ENCODE measurements around the gene ORAI1.
A peak's percentile ranks its signal among the peaks of the same experiment; 100 is the strongest.
"Not testable (repeated sequence)": the region's sequence is repeated elsewhere in the genome, so short reads cannot be mapped to it uniquely, and the experiment has no call there.

Gene ORAI1

DNA sequence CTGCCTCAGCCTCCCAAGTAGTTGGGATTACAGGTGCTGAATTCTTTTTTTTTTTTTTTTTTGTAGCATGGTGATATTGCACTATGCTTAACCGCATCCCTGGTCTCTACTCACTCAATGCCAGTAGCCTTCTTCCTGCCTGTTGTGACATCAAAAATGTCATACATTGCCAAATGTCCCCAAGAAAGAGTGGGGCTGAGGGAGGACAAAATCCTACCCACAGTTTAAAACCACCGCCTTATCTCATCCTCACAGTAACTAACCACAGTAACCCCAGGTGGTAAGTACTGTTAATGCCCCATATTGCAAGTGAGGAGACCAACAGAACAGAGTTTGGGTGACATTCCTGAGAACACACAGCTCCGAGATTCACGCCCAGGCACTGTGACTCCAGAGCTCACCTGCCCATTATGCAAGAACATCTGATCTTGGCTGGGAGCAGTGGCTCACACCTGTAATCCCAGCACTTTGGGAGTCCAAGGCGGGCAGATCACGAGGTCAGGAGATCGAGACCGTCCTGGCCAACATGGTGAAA, 23.6 kb downstream of the ORAI1 start:
- DNase-seq = no peak

DNA sequence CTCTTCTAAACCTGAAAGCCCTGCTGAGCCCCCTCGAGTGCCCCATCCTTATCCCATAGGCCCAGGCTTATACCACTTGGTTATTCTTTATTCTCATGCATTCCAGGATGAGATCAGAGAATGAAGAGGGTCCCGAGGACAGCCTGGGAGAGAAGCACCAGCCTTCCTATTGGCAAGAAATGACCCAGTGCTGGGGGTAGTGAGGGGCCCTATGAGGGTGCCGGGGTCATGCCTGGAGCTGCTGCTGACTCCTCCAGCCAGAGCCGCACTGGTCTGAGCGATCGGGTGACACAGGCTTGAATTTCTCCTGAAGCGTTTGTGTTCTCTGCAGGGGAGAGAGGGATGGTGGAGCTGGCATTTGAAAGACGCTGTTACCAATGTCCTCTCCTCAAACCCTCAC, 25.0 kb downstream of the ORAI1 start:
- DNase-seq = no peak

DNA sequence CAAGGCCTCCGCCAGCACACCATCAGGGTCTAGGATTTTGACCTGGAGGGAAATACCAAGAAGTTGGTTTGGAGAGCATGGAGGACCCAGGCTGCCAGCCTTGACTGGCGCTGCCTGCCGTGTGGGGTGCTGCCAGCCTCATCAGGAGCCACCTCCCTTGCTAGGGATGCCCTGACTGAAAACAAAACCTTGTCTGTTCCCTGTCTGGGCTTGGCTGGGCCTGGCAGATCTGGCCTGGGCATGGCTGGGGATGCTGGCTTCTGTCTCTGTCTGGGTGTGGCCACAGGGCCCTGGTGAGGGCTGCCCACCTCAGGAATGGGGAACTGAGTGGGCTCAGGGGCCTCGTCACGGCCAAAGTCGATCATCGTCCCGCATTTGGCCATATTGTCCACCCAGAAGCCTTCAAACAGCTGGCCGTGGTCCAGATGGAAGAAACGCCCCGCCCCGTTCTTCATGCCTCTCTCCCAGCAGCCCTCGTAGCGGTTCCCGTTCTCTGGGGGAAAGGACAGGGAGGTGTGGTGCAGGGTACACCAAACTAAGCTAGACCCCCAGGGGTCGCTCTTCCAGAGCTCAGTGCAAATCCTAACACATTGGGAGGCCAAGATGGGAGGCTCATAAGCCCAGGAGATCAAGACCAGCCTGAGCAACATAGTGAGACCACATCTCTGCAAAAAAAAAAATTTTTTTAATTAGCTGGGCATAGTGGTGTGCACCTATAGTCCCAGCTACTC, 26.6 kb downstream of the ORAI1 start:
- no peak for DNase-seq

GRCh38 chr12:121653999-121654398, 27.7 kb downstream of the ORAI1 start:
- DNase-seq = no peak

DNA sequence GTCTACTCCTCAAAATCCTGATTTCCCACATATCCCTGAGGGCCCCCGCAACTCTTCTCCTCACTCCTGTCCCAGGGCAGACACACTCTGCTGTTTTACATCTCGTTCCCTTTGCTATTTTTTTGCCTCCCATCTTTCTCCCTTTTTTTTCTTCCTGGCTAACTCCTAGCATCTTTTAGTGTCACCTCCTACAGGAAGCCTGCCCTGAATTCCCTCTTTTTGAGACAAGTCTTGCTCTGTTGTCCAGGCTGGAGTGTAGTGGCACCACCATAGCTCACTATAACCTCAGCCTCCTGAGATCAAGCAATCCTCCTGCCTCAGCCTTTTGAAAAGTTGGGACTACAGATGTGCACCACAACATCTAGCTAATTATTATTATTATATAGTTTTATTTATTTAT, 29.8 kb downstream of the ORAI1 start:
- DNase-seq = no peak

- DNase-seq = no peak
Observed at GRCh38 chr12:121657305-121658008, 31.1 kb downstream of the ORAI1 start.

GRCh38 chr12:121661353-121662105, 35.2 kb downstream of the ORAI1 start:
- not testable (repeated sequence) for DNase-seq

DNA sequence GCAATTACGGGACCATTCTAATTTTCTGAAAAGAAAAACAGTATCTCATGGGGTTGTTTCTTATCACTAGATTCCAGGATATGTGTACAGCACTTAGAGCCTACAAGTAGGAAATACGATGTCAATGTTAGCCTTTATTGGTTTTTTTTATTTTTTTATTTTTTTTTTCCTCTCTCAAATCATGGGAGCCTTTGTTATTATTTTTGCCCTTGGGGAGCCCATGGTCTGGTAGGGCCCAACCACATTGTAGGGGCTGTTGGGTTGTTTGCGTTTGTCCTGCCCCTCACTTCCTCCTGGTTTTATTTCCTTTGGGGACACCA, 37.2 kb downstream of the ORAI1 start:
- DNase-seq = no peak

- DNase-seq = not testable (repeated sequence)
Observed at GRCh38 chr12:121666829-121667228, 40.5 kb downstream of the ORAI1 start.

- no peak for DNase-seq
Observed at GRCh38 chr12:121668750-121669520, 42.6 kb downstream of the ORAI1 start.

DNA sequence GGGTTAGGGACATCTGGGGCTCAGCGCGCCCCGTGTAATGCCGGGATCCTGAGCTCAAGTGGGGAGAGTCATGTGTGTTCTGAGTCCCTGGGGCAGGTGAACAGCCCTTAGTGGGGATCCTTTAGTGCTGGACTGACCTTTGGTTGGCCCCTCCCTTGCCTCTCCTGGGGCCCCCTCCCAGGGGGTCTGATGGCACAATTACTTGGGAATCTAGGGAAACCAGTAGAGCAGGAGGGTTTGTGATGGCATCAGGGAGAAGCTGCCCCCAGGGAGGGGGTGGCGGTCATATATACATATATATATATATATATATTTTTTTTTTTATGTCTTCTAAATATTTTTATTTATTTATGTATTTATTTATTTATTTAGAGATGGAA, 43.2 kb downstream of the ORAI1 start, which contains the start of gene MORN3:
Gene MORN3, minus strand, starts transcription at position 134 of the 380 bp plus-strand sequence. CDS start 171 bp downstream, outside the sequence.
- no peak for DNase-seq

GRCh38 chr12:121673013-121673511, 46.7 kb downstream of the ORAI1 start:
- peak; percentile 37 for DNase-seq

DNA sequence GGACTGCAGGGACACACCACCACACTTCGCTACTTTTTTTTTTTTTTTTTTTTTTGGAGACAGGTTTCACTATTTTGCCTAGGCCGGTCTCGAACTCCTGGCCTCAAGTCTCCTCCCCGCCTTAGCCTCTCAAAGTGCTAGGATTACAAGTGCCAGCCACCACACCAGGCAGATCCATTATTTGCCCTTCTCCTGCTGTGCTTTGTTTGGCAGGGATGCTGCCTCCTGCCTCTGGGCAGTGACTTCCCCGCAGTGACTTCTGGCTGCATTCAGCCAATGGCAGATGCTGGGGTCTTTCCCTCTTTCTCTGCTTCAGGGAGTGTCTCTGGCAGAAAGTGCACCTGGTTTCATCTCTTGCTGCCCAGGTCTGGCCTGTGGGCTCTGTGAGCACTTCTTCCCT, 49.9 kb downstream of the ORAI1 start:
- DNase-seq = no peak

DNA sequence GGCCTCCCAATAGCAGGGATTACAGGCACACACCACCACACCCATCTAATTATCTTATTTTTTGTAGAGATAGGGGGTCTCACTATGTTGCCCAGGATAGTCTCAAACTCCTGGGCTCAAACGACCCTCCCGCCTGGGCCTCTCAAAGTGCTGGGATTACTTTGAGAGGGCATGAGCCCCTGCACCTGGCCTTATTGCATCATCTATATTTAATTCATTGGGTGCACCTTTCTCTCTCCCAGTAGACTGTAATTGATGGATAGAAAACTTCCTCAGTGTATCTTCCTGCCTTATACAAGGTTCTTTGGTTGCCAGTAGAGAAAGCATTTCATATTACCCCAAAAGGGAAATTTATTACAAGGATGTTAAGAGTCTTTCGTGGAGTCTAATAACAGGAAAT, 52.0 kb downstream of the ORAI1 start:
- no peak for DNase-seq

DNA sequence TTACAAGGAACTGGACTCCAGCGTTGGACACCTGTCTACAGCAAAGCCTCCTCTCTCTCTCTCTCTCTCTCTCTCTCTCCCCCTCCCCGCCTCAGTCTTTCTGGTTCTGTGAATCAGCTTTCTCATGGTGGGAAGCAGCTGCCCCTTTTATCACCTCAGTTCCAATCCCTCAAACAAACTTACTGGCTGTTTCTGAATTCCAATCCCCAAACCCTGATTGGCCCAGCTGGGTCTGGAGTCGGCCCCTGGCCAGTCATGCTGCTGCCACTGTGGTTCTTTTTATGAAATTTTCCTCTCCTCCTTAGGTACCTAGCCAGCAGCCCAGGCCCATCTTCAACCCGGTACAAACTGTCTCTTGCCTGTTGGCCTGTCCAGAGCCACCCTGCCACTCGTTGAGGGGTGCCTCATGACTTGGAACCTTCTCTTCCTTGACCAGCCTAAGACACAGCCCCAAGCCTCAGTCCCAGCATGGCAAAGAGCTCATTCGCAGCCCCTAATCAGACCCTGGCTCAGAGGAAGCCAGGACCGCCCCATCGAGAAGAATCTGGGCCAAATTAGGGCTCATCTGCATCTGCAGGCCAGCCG, 52.5 kb downstream of the ORAI1 start:
- DNase-seq = no peak

DNA sequence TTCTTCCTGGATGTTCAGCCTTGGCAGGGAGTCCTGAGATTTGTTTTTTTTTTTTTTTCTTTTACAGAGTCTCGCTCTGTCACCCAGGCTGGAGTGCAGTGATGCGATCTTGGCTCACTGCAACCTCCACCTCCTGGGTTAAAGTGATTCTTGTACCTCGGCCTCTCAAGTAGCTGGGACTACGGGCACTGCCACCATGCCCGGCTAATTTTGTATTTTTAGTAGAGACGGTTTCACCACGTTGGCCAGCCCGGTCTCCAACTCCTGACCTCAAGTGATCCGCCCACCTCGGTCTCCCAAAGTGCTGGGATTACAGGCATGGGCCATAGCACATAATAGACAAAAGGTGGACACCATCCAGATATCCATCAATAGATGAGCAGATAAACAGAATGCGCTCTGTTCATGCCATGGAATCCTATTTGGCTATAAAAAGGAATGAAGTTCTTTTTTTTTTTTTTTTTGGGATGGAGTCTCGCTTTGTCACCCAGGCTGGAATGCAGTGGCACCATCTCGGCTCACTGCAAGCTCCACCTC, 53.4 kb downstream of the ORAI1 start:
- DNase-seq = not testable (repeated sequence)

GRCh38 chr12:121688966-121689365, 62.6 kb downstream of the ORAI1 start:
- DNase-seq = no peak

GRCh38 chr12:121689430-121689829, 63.1 kb downstream of the ORAI1 start:
- no peak for DNase-seq

Measured in NCI-H510A (cell line).